ENCODE measurements around the gene PTPRN.

The PTPRN gene

DNA sequence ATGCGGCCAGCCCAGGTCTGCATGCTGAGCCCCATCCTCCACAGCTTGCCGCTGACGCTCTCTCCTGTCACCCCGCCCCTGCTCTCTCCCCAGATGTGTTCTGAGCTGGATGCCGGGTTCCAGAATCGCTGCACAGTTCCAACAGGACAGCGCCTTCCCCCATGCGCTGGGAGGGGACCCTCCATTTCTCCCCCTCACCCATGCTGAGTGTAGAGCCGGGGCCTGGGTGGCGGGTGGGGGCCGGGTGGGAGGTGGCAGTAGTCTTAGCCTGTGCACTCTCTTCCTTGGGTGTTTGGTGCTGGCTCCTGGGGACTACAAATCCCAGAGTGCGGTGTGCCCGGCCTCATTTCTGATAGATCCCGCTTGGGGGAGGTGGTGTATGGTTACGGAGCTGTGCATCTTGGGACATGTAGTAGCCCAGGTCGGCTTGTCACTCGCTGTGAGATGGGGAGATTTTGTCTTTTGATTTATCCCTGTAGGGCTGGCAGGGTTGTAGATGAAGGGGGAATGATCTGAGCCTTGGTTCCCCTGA lies 23.2 kb downstream of the PTPRN start:
- TF ChIP-seq GATA2 (IDR thresholded peaks at IDR 0.05; ENCODE audit: low read depth, low read length) (no peak), GATA3 (IDR thresholded peaks at IDR 0.05; ENCODE audit: low read depth, low read length) (no peak)

DNA sequence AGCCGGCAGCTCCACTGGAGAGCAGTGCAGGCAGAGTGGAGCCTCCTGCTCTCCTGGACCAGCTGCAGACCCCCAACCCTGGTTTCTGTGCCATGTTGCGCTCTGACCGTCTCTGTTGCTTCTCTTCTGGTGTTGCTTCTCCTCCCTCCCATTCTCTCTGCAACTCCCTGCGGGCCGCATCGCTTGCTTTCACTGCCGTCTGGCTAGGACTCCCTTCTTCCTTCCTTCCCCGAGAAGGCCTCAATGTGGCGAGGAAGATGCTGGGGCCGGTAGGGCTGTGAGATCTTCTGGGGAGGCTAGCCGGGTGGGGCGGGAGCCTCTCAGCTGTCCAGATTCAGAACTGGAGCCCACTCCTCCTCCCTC lies 23.8 kb downstream of the PTPRN start:
- TF ChIP-seq GATA3 (IDR thresholded peaks at IDR 0.05; ENCODE audit: low read depth, low read length) (no peak), GATA2 (IDR thresholded peaks at IDR 0.05; ENCODE audit: low read depth, low read length) (no peak)

DNA sequence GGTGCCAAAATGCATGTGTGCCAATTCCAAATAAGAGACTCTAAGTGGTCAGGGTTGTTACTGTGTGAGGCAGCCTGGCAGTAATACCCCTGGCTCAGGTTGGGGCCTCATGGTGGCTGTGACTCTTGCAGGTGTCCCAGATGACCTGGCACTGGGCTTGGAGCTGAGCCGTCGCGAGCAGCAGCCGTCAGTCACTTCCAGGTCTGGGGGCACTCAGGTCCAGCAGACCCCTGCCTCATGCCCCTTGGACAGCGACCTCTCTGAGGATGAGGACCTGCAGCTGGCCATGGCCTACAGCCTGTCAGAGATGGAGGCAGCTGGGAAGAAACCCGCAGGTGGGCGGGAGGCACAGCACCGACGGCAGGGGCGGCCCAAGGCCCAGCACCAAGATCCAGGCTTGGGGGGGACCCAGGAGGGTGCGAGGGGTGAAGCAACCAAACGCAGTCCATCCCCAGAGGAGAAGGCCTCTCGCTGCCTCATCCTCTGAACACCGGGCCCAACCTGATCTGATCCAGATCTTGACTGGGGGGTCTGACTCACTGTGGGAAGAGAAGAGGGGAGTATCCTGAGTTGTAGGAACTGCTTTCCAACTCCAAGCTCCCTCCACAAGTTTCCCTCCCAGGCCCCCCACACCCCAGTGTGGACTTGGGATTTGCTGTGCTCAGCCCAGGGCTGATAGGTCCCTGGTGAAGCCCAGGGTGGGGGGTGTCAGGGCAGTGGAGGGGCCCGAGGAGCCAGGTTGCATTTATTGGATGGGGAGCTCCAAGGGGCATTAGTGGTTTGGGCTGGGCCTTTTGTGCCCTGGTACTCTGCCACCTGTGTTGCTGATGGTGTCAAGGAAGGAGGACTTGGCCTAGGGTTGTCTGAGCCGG lies 24.5 kb downstream of the PTPRN start:
- TF ChIP-seq GATA3 (IDR thresholded peaks at IDR 0.05; ENCODE audit: low read depth, low read length) (no peak), GATA2 (IDR thresholded peaks at IDR 0.05; ENCODE audit: low read depth, low read length) (no peak)

DNA sequence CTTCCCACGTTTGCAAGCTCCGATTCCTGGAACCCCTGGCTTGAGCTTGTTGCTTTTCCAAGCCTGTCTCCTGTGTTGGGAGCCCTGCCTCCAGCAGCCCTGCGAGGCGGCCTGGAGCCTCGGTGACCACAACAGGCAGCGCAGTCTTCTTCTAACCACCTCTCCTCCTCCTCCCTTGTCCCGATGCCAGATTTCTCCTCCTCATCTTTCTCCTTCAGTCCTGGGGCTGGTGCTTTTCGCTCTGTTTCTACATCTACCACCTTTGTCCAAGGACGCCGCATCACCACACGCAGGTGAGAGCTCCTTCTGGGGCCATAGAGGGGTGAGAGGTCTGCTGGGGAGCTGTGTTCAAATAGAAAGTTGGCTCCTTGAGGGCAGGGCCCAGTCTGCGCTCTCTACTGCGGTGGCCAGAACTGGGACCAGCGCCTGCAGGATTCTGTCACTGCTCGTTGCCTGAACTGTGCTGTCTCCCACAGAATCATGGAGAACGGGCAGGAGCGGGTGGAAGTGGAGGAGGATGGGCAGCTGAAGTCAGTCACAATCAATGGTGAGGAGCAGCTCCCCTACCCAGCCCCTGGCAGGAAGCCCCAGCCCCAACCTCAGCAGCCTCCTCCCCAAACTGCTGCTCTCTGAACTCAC lies 26.1 kb downstream of the PTPRN start:
- TF ChIP-seq GATA3 (IDR thresholded peaks at IDR 0.05; ENCODE audit: low read depth, low read length) (no peak), GATA2 (IDR thresholded peaks at IDR 0.05; ENCODE audit: low read depth, low read length) (no peak)

DNA sequence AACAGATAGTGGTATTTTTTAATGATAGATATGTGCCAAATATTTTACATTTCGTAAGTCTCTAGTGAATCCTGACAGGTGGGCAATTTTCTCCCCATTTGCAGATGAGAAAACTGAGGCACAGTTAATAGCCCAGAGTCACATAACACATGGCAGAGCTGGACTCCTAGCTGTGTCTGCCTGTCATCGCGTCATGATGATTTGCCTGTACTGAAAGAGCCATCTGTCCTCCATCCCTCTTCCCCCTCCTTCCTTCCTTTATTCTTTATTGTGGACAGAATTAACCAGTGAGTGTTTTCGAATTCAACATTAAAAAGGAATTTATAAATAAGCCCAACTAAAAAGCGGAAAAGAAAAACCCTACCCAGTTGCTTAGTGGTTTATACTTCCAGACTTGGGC lies 26.8 kb downstream of the PTPRN start:
- TF ChIP-seq GATA3 (IDR thresholded peaks at IDR 0.05; ENCODE audit: low read depth, low read length) (no peak), GATA2 (IDR thresholded peaks at IDR 0.05; ENCODE audit: low read depth, low read length) (no peak)

DNA sequence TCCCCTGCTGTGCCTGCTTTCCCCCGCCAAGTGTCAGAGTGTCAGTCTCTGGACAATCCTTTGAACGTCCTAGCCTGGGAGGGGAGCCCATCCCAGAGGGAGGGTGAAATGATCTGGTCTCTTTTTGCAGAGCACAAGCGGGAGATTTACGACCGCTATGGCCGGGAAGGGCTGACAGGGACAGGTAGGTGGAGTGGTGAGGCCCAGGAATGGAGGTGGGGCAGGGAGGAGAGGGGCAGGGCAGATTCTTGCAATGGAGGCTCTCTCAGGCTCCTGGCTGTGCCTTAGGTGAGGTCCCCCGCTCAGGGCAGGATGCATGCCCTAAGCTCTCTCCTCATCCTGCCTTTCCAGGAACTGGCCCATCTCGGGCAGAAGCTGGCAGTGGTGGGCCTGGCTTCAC lies 27.6 kb downstream of the PTPRN start:
- TF ChIP-seq GATA3 (IDR thresholded peaks at IDR 0.05; ENCODE audit: low read depth, low read length) (no peak), GATA2 (IDR thresholded peaks at IDR 0.05; ENCODE audit: low read depth, low read length) (no peak)

DNA sequence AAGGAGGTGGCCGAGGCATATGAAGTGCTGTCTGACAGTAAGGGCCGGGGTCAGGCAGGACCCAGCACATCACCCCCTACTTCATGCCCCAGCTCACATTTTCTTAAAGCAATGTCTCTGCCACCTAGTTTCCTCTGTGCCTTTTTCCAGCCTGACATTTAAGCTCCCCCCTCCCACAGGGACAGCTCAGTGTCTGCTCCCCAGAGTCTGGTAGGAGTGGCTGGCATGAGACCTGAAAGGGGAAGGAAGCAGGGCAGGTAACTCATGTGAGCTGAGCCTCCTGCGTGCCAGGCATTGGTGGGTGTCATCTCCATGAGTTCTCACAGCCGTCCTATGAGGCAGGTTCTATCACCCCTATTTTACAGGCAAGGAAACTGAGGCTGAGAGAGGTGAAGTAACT lies 28.6 kb downstream of the PTPRN start:
- TF ChIP-seq GATA3 (IDR thresholded peaks at IDR 0.05; ENCODE audit: low read depth, low read length), result no peak
- TF ChIP-seq GATA2 (IDR thresholded peaks at IDR 0.05; ENCODE audit: low read depth, low read length), result no peak

DNA sequence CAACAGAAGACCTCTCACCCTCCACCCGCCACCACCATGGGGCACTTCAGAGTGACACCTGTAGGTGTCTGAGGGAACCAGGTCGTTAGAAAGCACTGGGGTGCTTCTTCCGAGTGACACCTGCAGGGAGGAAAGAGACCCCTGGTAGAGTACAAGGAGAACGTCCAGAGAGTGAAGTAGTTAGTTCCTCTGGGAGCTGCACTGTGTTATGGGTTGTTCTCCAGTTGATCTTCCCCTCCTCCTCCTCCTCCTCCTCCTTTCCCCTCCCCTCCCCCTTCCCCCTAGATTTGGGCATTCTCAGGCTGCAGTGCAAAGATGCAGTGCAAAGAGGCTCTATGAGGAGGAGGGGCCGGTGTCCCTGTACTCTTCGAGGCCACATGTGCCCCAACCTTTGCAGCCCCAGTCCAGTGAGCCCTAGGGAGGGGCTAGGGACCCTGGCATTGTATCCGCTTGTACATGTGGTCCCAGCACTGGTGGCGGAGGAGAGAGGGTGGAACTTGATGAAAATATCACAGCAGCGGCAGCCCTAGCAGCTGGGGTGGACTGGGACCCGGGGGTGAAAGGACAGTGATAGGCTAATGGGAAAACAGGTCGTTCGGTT lies 29.2 kb downstream of the PTPRN start:
- TF ChIP-seq GATA3 (IDR thresholded peaks at IDR 0.05; ENCODE audit: low read depth, low read length) (no peak), GATA2 (IDR thresholded peaks at IDR 0.05; ENCODE audit: low read depth, low read length) (no peak)

DNA sequence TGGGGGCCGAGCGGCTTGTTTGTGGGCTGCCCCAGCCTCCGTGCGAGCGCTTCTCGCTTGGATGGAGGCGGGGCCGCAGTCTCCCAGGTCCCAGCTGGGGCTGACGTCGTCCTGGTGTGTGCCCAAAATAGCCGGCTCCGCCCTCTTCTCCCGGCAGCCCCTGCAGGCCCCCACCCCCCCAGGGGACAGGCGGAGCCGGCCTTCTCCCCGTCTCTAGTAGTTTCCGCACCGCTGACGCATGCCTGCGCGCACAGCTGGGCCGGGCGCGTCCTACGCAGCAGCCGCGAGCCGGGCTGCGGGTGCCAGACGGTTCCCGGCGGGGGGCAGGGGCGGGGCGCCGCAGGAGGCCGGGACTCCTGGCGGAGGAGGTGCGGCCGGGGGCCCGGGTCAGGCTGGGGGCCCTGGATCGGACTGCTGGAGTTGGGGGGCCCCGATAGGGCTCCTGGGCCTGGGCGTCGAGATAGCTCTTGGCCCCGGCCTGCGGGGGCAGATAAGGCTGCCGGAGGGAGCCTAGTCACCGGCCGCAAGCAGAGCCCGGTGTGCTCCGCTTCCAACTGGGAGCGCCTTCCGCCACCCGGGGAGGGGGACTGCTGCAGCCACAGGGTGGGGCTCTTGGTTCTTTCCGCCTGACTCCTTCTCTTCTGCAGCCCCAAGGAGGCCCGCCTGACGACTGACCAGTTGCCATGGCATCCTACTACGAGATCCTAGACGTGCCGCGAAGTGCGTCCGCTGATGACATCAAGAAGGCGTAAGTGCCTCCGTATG lies 29.9 kb downstream of the PTPRN start, which contains the start of gene DNAJB2:
TSS of gene DNAJB2 (plus strand) at position 216 of the 765 bp plus-strand sequence. CDS start at position 684, 468 bp downstream.
- no peak for TF ChIP-seq GATA3 (IDR thresholded peaks at IDR 0.05; ENCODE audit: low read depth, low read length)
- no peak for TF ChIP-seq GATA2 (IDR thresholded peaks at IDR 0.05; ENCODE audit: low read depth, low read length)

DNA sequence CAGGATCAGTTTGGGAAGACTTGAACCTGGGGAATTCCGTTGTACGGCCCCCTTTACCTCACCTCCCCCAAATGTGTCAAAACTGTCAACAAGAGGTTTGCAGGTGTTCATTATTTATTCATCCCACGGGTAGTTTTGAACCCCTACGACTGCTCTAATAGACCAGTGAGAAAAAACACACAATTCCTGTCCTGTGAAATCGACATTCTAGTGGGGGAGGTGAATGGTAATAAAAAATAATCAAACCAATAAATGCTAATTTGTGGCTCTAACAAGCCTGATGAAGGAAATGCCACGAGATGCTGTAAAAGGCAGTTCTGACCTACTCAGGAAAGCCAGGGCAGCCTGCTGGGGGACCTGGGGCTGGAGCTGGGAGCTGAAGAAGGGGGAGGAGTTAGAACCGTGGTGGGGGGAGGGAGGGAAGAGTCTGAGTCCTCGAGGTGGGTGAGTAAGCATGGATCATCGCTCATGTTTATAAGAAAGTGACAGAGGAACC lies 30.5 kb downstream of the PTPRN start:
- TF ChIP-seq GATA3 (IDR thresholded peaks at IDR 0.05; ENCODE audit: low read depth, low read length), result no peak
- no peak for TF ChIP-seq GATA2 (IDR thresholded peaks at IDR 0.05; ENCODE audit: low read depth, low read length)

DNA sequence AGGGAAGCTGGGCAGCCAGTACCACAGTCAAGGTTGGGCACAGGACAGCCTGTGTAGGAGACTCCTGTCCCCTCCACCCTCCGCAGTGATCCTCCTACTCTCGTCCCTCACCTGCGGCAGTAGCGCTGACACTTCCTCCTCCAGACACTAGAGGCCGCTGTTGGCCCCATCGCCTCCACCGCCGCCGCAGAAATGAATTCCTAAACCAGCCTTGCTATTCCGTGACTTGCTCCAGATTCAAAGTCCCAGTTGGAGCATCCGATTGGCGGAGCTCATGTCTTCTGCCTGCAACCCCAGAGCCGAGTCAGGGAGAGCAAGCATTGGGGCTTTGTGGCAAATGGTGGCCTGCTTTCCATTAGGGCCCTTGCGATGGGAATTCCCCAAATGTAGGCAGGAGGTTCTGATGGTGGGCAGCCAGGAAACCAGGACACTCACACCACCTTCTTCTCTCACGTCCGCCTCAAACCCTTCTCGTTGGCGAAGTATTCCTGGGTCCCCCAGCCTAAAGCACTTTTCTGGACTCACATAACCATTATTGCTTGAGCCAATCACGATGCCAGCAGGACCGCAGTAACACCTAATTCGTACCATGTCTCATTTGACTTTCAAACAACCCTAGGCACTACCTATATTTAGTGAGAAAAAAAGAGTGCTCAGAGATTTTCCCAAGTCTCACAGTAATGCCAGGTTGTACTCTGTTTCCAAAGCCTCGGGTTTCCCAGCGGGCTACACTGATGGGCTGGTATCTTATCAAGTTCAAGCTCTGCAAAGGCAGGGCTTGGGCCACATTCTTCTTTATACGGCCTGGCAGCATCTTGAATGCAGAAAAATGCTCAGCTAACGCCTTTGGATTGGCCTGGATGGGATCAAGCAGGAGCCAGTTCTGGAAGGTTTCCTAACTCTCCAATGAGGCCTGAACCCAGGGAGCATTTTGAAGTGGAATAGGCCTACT lies 31.2 kb downstream of the PTPRN start:
- TF ChIP-seq GATA3 (IDR thresholded peaks at IDR 0.05; ENCODE audit: low read depth, low read length), result no peak

DNA sequence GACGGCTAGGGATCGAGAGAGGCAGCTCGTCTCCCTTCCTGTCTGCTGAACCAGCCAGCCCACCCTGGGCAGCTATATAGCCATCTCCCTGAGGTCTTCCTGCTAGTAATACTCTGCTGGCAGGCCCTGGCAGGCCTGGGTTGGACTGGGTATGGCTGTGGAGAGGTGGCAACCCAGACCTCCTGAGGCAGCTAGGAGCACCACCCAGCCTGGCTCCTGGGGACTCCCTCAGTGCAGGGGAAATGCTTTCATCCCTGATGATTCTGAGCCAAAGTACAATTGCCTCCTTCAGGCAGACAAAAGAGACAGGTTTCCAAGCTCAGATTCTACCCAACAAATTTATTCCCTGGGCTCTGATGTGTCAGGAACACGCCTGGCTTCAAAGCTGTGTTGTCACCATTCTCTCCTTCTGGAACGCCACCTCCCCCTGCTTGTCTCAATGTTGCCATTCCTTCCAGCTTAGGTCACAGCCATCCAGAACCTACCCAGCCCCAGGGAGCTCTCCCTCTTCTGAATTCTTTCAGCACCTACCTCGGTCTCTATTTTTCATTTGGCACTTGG lies 34.8 kb downstream of the PTPRN start:
- no peak for TF ChIP-seq GATA2 (IDR thresholded peaks at IDR 0.05; ENCODE audit: low read depth, low read length)
- no peak for TF ChIP-seq GATA3 (IDR thresholded peaks at IDR 0.05; ENCODE audit: low read depth, low read length)

All from SH-SY5Y (cell line).